Measurements from ENCODE around the gene GJB5.
A peak's percentile ranks its signal among the peaks of the same experiment; 100 is the strongest.

The GJB5 gene

DNA sequence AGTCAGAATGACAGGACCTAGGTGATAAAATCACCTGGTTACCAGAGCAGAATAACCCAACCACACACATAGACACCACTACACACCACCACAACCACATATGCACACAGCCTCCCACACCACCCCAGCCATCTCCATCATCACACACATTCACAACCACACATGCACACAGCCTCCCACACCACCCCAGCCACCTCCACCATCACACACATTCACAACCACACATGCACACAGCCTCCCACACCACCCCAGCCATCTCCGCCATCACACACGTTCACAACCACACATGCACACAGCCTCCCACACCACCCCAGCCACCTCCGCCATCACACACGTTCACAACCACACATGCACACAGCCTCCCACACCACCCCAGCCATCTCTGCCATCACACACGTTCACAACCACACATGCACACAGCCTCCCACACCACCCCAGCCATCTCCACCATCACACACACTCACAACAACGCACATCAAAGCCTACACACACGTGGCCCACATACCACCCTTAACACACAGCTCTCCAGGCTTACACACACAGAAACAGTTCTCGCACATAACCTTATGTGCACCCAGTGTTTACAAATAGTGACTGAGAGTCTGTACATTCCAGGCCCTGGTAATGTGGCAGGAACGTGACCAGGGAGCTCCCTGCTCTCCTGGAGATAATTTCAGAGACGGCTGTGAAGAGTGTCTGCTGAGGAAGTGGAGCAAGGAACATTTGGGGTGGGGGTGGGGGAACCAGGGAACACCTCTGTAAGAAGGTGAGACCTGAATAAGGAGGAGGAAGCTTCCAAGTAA, 22.9 kb downstream of the GJB5 start:
- no peak for DNase-seq

DNA sequence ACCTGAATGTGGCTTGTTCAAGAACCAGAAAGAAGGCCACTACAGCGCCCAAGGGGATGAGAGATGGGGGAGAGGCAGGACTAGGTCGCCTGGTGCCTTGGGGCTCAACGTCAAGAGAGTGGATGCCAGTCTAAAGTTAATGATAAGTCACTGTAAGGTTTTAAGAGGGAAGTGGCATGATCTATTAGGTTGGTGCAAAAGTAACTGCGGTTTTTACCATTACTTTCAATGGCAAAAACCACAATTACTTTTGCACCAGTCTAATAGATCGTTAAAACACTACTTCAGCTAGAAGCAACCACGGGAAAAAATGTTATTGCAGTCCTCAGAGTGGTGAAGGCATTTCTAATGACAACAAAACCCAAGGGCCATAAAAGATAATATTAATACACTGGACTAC, 23.5 kb downstream of the GJB5 start:
- no peak for DNase-seq

DNA sequence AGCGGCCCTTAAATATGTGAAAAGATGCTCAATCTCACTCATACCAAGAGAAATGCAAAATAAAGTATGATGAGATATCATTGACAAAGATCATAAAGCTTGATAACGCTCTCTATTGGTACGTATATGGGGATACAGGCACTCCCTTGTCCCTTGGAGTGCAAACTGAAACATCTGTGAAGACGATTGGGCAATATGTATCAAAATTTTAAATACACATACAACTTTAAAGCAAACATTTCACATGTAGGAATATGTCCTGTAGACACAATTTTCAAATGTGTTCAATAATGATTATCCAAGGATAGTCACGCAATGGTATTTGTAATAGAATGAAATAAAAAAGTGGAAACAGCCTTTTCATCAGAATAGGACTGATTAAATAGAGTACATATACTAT, 24.2 kb downstream of the GJB5 start:
- DNase-seq: no peak

DNA sequence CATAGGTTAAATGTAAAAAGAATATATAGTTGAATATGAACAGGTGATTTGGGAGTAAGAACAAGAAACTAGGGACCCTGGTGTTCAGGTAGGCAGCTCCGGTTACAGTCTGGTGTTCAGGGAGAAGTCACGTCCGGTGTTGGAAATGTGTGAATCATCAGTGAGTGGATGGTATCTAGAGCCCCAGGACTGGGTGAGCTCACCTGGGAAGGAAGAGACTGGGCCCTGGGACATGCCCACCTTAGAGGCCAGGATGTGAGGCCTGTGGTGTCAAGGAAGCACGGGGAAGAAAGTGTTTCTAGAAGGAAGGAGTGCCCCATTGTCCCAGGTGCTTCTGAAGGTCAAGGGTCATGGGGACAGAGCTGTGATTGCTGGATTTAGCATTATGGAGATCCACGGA, 24.7 kb downstream of the GJB5 start:
- DNase-seq: no peak

DNA sequence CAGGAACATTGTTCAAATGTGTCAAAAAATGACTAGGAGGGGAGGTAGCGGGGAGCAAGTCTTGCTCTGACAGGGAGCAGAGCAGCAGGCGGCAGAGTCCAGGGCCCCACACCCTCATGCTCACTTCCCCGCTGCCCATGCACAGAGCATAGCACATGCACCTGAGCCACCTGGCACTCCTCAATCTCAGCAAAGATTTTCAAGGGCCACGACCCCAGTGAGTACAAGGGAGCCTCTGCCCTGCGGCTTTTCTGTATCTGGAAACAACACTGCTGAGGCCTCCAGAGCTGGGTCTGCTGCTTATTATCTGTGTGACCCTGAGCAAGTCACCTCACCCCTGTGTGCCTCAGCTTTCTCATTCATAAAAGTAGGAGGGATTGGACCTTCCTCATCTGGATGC, 25.1 kb downstream of the GJB5 start:
- DNase-seq: no peak

DNA sequence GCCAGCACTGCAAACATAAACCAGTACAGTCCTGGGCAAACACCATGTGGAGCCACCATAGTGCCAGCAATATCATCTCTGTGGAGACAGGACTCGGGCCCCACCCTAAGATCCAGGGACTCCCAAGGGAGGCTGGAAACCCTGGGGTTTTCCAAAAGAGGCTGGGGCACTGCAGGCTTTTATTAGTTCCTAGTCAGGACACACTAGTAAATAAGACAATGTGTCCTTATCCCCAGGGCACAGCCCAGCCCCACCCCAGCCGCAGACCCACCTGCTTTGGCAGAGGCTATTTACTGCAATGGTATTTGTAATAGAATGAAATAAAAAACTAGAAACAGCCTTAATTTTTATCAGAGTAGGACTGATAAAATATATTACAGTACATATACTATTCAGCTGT, 25.7 kb downstream of the GJB5 start:
- DNase-seq: no peak

DNA sequence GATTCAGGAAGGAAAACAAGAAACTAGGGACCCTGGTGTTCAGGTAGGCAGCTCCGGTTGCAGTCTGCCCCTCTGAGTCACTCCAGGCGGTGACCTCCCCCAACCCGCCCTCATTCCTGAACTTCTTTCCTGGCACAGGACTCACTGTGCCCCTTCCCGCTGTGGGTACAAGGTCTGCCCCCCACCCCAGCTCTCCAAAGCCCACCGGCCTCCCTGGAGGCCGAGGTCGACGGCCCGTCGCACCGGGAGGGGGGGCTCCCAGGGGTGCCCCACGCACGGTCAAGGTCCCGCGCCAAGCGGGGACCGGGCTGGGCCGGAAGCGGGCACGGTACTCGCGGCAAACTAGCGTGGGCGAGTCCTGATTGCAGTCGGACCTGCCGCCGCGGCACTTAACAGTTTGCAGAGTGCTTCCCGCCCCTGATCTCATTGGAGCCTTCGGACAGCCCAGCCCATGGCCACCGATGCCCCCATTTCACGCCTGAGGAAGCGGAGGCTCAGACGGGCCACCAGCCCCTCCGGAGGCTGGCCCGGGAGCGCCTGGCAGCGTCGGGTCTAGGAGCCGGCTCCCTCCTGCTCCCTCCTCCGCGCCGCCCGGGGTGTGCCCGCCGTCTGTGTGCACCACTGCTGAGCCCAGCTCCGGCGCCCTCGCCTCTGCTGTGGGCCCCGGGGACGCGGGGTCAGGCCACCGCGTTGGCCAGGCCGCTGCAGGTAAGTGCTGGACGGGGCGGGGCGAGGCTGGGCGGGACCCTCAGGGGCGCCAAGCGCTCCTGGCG, 26.4 kb downstream of the GJB5 start, which contains the start of gene GJB3:
GJB3 (plus strand) TSS at position 144 of the 773 bp plus-strand sequence. CDS start 3,549 bp downstream, outside the sequence.
- DNase-seq: peak in 1 of 2 donors; percentile 8

DNA sequence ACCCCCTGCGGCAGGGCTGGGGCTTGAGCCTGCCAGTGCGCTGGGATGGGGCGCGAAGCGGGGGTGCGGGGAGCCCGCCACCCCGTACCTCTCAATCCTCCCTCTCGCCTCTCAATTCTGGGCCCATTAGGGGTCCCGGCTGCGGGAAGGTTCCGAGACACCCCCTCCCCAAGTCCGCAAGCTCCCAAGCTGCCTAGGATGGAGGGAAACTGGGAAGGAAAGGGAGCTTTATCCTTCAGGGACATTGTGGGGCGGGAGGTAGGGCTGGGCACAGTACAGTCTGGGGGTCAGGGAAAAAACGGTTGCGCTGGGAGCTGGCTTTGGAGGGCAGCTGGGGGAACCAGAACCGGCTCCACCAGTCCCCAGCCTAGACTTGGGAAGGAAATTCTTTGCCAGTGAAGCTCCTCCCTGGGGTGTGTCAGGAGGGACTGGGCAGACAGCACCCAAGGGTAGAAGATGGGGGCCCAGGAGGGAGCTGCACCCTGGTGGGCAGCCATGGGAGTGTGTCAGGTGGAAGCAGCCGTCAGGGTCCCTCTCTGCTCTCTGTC, 27.1 kb downstream of the GJB5 start:
- DNase-seq: no peak

DNA sequence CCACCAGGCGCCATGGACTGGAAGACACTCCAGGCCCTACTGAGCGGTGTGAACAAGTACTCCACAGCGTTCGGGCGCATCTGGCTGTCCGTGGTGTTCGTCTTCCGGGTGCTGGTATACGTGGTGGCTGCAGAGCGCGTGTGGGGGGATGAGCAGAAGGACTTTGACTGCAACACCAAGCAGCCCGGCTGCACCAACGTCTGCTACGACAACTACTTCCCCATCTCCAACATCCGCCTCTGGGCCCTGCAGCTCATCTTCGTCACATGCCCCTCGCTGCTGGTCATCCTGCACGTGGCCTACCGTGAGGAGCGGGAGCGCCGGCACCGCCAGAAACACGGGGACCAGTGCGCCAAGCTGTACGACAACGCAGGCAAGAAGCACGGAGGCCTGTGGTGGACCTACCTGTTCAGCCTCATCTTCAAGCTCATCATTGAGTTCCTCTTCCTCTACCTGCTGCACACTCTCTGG, 29.9 kb downstream of the GJB5 start:
- DNase-seq: no peak

DNA sequence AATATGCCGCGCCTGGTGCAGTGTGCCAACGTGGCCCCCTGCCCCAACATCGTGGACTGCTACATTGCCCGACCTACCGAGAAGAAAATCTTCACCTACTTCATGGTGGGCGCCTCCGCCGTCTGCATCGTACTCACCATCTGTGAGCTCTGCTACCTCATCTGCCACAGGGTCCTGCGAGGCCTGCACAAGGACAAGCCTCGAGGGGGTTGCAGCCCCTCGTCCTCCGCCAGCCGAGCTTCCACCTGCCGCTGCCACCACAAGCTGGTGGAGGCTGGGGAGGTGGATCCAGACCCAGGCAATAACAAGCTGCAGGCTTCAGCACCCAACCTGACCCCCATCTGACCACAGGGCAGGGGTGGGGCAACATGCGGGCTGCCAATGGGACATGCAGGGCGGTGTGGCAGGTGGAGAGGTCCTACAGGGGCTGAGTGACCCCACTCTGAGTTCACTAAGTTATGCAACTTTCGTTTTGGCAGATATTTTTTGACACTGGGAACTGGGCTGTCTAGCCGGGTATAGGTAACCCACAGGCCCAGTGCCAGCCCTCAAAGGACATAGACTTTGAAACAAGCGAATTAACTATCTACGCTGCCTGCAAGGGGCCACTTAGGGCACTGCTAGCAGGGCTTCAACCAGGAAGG, 30.5 kb downstream of the GJB5 start:
- no peak for DNase-seq

DNA sequence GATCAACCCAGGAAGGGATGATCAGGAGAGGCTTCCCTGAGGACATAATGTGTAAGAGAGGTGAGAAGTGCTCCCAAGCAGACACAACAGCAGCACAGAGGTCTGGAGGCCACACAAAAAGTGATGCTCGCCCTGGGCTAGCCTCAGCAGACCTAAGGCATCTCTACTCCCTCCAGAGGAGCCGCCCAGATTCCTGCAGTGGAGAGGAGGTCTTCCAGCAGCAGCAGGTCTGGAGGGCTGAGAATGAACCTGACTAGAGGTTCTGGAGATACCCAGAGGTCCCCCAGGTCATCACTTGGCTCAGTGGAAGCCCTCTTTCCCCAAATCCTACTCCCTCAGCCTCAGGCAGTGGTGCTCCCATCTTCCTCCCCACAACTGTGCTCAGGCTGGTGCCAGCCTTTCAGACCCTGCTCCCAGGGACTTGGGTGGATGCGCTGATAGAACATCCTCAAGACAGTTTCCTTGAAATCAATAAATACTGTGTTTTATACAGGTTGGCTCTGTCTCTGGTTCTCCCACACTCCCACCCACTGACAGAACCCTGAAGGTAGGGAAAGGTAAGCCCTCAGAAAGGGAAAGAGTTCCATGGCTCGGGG, 31.1 kb downstream of the GJB5 start:
- no peak for DNase-seq

DNA sequence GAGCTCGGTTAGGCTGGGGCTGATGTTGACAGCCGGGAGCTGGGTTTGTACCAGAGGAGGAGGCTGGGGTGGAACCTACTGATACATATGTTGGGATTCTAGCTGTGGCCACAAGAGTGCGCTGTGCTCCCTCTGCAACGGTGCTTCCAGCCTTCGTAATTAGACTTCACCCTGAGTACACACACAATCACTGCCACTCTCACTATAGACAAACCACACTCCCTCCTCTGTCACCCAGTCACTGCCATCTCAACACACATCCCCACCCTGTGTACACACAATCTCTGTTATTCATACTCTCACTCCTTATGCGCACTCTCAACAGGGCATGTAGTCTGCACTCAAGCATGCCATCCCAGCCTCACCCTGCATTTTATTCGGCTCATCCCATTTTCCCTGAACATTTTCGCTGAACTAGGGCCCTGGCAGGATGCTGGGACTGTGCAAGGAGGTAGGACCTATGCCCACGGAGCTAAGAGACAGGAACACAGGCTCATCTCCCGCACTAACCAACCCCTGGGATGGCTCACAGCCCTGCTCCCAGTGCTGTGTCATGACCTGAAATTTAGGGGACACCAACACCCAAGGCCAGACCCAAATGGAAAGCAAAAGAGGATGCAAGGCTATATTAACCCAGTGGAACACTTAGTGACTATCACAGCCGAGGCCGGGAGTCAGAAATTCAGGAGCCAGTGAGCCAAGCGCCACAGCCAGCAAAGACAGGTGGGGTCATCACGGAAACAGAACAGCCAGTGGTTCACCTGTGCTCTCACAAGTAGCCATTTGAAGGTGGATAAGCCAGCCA, 31.9 kb downstream of the GJB5 start:
- peak; percentile 57 to 61 for DNase-seq

DNA sequence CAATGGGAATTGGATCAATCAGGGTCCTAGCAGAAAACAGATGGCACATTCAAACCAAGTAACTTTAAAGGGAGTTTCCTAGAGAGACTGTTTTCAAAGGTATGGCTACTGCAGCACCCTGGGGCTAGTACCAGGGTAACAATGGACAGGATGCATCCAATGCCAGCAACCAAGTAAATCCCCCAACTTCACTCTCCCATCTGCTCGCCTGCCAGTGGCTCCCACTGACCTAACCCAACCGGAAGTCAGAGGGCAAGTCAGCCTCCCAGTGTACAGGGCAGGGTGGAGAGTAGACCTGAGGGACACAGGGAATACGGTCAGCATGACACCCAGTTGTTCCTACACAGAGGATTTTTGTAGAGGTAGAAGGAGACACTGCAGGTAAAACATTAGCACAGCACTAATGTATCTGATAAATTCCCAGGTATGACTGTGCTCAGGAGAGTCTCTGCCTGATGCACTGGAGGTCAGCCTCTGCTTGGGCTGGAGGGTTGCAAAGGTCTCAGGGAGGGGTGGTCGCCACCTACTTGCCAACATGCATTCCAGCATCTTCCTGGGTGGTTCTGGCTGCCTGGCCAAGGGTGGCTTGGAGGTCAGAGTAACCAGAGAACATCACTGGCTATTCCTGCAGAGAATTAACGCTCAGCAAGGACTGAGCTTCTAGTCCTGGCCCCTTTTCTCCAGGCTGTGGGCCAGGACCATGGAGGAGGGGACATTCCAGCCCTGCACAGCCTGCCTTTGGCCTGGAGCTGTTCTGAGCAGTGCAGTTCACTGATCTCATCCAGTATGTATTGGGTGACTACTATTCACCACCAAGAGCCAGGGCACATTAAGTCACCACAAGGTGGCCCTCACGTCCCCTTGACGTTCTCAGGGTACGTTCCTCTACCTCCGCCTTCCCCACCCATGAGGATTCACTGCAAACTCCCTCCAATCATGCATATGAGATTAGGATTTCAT, 32.9 kb downstream of the GJB5 start:
- no peak for DNase-seq

DNA sequence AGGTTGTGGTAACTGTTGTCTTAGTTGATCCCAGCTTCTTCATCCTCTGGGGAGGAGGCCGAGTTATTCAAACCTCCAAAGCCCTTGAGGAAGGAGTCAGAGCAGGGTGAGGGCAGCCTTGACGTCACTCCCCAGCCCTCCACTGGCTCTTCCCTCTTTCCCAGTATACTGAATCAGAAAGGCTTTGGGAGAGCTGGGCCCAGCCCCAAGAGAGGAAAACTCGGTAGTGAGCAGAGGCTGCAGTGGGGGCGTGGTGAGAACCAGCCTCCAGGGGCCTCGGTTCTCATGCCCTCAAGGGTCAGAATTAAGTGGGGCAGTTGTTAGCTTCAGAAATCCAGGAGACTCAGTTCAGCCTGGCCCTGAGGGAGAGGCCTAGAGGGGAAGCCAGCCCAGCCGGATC, 36.1 kb downstream of the GJB5 start:
- no peak for DNase-seq

DNA sequence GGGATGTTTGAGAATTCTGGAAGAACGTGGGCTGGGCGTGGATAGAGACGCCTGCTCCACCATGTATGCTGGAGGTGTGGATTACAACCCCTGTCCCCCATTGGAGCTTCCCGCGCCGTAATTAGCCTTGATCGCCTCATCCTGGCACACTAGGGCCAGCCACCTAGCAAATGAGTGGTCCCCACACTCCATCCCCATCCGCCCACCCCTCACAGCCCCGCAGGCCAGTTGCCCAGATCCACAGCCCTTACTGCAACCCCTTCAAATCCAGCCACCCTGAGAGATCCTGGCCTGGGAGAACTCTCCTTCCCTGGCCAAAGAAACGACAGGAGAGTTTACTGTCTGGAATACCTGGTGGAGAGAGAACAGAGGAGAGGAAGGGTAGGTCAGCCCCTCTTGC, 37.6 kb downstream of the GJB5 start:
- no peak for DNase-seq

DNA sequence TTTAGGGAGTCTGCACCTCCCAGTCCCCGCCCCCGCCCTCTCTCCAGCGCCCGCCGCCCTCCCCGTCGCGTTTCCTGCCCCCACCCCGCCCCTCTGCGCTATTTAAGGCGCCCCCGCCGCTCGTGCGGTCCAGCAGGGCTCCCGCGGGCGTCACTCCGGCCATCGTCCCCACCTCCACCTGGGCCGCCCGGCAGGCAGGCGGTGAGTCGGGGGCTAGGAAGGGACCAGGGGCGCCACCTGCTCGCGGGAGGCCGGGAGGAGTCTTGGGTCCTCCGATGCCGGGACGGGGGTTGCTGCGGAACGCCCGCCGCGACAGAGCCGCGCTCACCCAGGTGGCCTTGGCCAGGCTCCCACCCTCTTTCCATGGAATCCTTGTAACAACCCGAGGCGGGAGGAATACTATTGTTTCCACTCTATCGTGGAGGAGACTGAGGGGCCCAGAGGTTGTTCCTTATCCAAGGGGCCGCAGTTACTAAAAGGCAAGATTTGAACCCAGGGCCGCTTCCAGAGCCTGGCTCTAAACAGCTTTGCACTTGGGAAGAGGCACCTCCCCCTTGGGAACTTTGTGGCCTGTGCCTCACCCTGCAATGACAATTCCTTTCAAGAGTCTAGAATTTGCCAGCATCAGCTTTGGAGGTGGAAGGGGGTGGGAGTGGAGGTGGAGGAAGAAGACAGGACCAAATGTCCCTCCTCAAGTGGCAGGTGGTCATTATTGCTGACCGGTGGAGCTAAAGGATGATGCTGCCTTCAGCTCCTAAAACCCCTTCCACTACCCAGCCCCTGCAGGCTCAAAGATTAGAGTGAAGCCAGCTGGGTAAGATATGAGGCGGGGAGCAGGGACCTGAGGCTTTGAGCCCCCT, 38.3 kb downstream of the GJB5 start, which contains the start of gene GJA4:
GJA4 (plus strand) TSS at position 132 of the 860 bp plus-strand sequence. CDS start 1,215 bp downstream, outside the sequence.
- no peak for DNase-seq

DNA sequence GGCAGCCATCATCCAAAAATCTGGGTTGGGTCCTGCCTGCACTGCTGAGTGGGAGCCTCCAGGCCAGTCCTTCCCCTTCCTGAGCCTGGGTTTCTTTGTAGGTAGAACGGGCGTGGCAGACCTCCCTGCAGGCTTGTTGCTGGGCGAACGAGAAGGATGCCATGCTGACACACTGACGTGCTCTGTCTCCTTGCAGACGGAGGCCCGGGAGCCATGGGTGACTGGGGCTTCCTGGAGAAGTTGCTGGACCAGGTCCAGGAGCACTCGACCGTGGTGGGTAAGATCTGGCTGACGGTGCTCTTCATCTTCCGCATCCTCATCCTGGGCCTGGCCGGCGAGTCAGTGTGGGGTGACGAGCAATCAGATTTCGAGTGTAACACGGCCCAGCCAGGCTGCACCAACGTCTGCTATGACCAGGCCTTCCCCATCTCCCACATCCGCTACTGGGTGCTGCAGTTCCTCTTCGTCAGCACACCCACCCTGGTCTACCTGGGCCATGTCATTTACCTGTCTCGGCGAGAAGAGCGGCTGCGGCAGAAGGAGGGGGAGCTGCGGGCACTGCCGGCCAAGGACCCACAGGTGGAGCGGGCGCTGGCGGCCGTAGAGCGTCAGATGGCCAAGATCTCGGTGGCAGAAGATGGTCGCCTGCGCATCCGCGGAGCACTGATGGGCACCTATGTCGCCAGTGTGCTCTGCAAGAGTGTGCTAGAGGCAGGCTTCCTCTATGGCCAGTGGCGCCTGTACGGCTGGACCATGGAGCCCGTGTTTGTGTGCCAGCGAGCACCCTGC, 39.3 kb downstream of the GJB5 start:
- no peak for DNase-seq

DNA sequence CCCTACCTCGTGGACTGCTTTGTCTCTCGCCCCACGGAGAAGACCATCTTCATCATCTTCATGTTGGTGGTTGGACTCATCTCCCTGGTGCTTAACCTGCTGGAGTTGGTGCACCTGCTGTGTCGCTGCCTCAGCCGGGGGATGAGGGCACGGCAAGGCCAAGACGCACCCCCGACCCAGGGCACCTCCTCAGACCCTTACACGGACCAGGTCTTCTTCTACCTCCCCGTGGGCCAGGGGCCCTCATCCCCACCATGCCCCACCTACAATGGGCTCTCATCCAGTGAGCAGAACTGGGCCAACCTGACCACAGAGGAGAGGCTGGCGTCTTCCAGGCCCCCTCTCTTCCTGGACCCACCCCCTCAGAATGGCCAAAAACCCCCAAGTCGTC, 39.9 kb downstream of the GJB5 start:
- DNase-seq: no peak

DNA sequence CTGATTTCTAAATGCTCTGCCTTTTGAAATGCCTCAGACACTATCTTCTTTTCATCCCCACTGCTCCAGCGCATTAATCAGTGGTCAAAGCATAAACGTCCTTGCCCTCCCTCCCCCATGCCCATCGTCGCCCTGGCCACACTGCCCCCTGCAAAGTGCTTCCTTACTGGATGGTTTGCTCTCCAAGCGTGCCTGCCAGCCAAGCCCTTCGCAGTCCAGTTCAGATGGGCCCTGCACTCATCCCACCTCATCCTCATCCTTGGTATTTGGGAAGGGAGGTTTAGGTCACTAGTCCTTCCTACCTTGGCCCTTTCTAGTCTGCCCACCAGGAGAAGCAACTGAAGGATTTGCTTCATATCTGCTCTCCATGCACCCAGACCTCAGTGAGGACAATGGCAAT, 41.1 kb downstream of the GJB5 start:
- DNase-seq: no peak
